HEK293 (cell line): ENCODE results near the gene SERF2.
"Not testable (repeated sequence)": the region's sequence is repeated elsewhere in the genome, so short reads cannot be mapped to it uniquely, and the experiment has no call there.

Experiments used
- CTCF ChIA-PET: fragments of 350-600 bp; formaldehyde crosslinking; extraction: SDS; loops from one replicate; lab custom pipeline; 2021; ENCODE audit warnings: antibody characterized with exemption; lab: Yijun Ruan, JAX
- POLR2A ChIA-PET: fragments of 300-600 bp; formaldehyde crosslinking; extraction: SDS; loops from one replicate; lab custom pipeline; 2020; ENCODE audit warnings: antibody characterized with exemption, inconsistent platforms; lab: Yijun Ruan, JAX
- H3K27ac ChIP-seq: fragments of 200-500 bp; sonication (Bioruptor generic); 2 replicates; pipeline ENCODE4 v1.5.1; 2014; ENCODE audit warnings: low read depth, low read length, control low read depth, inconsistent platforms; ENCODE audit errors: extremely low read depth
- H3K36me3 ChIP-seq, 2 experiments: fragments of 200-500 bp in 1 of 2; sonication (Bioruptor generic) in 1 of 2; 1 replicate in 1 of 2; 2 replicates in 1 of 2; pipeline ENCODE4 v1.5.1; 2014 to 2017; ENCODE audit warnings: inconsistent platforms in 2 of 2, low read length in 2 of 2; ENCODE audit not compliant: control insufficient read depth in 2 of 2, insufficient read depth in 1 of 2
- H3K4me1 ChIP-seq: fragments of 200-500 bp; sonication (Bioruptor generic); 2 replicates; pipeline ENCODE4 v1.5.1; 2014; ENCODE audit warnings: mild to moderate bottlenecking, low read length, inconsistent platforms; ENCODE audit not compliant: control insufficient read depth, insufficient read depth
- H3K4me3 ChIP-seq: 2 replicates; pipeline ENCODE4 v1.5.1; 2011; ENCODE audit warnings: low read depth, mild to moderate bottlenecking, control low read depth, low read length, moderate library complexity
- H3K9me3 ChIP-seq: fragments of 200-500 bp; sonication (Bioruptor generic); 2 replicates; pipeline ENCODE4 v1.5.1; 2014; ENCODE audit warnings: low read depth, low read length, inconsistent platforms; ENCODE audit not compliant: control insufficient read depth, insufficient read depth
- HOXC10 ChIP-seq: sonication (generic); formaldehyde crosslinking; IDR thresholded peaks from 2 replicates; pipeline ENCODE4 v1.8.1; 2023; ENCODE audit warnings: mild to moderate bottlenecking, missing genetic modification reagents
- REST ChIP-seq: fragments of 450-650 bp; formaldehyde crosslinking; IDR thresholded peaks from 2 replicates; pipeline ENCODE4 v1.5.1; 2016; ENCODE audit warnings: missing biosample characterization, missing genetic modification characterization
- SP7 ChIP-seq: fragments of 450-650 bp; formaldehyde crosslinking; IDR thresholded peaks from 2 replicates; pipeline ENCODE4 v1.5.1; 2016; ENCODE audit warnings: missing biosample characterization, missing genetic modification characterization
- TSHZ1 ChIP-seq: fragments of 450-650 bp; formaldehyde crosslinking; IDR thresholded peaks from 2 replicates; pipeline ENCODE4 v1.5.1; 2016; ENCODE audit warnings: missing biosample characterization, missing genetic modification characterization, borderline replicate concordance
- ZNF121 ChIP-seq: fragments of 450-650 bp; formaldehyde crosslinking; IDR thresholded peaks from 2 replicates; pipeline ENCODE4 v1.5.1; 2016; ENCODE audit warnings: missing biosample characterization, missing genetic modification characterization
- ZNF292 ChIP-seq: fragments of 450-650 bp; formaldehyde crosslinking; IDR thresholded peaks from 2 replicates; pipeline ENCODE4 v1.5.1; 2016; ENCODE audit warnings: low read depth, missing biosample characterization, missing genetic modification characterization, borderline replicate concordance
- ZNF362 ChIP-seq: fragments of 450-650 bp; formaldehyde crosslinking; IDR thresholded peaks from 2 replicates; pipeline ENCODE4 v1.5.1; 2016; ENCODE audit warnings: missing biosample characterization, missing genetic modification characterization
- ZNF394 ChIP-seq: fragments of 450-650 bp; formaldehyde crosslinking; IDR thresholded peaks from 2 replicates; pipeline ENCODE4 v1.5.1; 2016; ENCODE audit warnings: missing biosample characterization, missing genetic modification characterization, mild to moderate bottlenecking, moderate library complexity, borderline replicate concordance
- ZNF792 ChIP-seq: fragments of 450-650 bp; formaldehyde crosslinking; IDR thresholded peaks from 2 replicates; pipeline ENCODE4 v1.5.1; 2016; ENCODE audit warnings: missing biosample characterization, missing genetic modification characterization

Gene SERF2

GRCh38 chr15:43808435-43808950 lies 16.4 kb downstream of the SERF2 start:
- no peak overlapping the region for H3K27ac ChIP-seq
- TF ChIP-seq HOXC10 (CRISPR knock-in tag) (no peak), ZNF394 (tag by site-specific recombination) (no peak)
- ChIA-PET CTCF (no interaction called here), POLR2A (interaction anchor here (1.6 kb wide), 1 partner anchor 16 kb away, joined by 4 read pairs; the partner anchor contains the start of gene MFAP1)
- H3K4me3 ChIP-seq: no peak overlapping the region
- H3K4me1 ChIP-seq: no peaks in the 10 kb centered on the region
- H3K9me3 ChIP-seq: no peaks in the 10 kb centered on the region
- peaks cover 42 to 87% of the 10 kb centered on the region in 2 experiments for H3K36me3 ChIP-seq

GRCh38 chr15:43808960-43809678 lies 17.0 kb downstream of the SERF2 start:
- CTCF ChIA-PET: interaction anchor here (0.6 kb wide), 1 partner anchor 25 kb away, joined by 4 read pairs; no protein-coding TSS in a partner anchor
- Histone ChIP-seq H3K36me3 (peaks cover 45 to 91% of the 10 kb centered on the region in 2 experiments), H3K9me3 (no peaks in the 10 kb centered on the region), H3K27ac (no peak overlapping the region), H3K4me3 (no peak overlapping the region), H3K4me1 (no peaks in the 10 kb centered on the region)
- TF ChIP-seq ZNF292 (no peak), ZNF362 (tag by site-specific recombination) (peak; percentile 53; the same call in 1 of the 2 replicates)
- POLR2A ChIA-PET: interaction anchor here (0.6 to 1.6 kb wide), 3 partner anchors 9 to 768 kb away, joined by 4 to 6 read pairs (median 5); partner anchors contain the start of genes HYPK, MFAP1 and SERINC4

- POLR2A ChIA-PET: not testable (repeated sequence)
Observed at GRCh38 chr15:43815064-43815463, 22.9 kb downstream of the SERF2 start.

GRCh38 chr15:43821505-43821904 lies 29.4 kb downstream of the SERF2 start:
- POLR2A ChIA-PET: interaction anchor here (0.9 to 1.0 kb wide), 3 partner anchors 10 to 21 kb away, joined by 3 to 4 read pairs (median 3); partner anchors contain the start of gene HYPK
- TF ChIP-seq SP7 (no peak), TSHZ1 (no peak), REST (tag by site-specific recombination) (no peak), ZNF792 (tag by site-specific recombination) (no peak)
- Histone ChIP-seq H3K4me3 (no peak overlapping the region), H3K4me1 (0 out of 2 replicates have a peak, but pooled peaks cover 4% of the 10 kb centered on the region), H3K9me3 (no peaks in the 10 kb centered on the region), H3K36me3 (peaks cover 11 to 25% of the 10 kb centered on the region in 2 experiments; a peak in 2 of 3 replicates), H3K27ac (no peak overlapping the region)
- CTCF ChIA-PET: no interaction called here

More at GRCh38 chr15:43815064-43815463, 22.9 kb downstream of the SERF2 start:
- peaks cover 47 to 70% of the 10 kb centered on the region in 2 experiments for H3K36me3 ChIP-seq
- TF ChIP-seq ZNF121 (tag by site-specific recombination): 0 out of 2 replicates have a peak, but pooled peaks have one; percentile 40
- CTCF ChIA-PET, H3K27ac ChIP-seq, H3K9me3 ChIP-seq, H3K4me3 ChIP-seq, H3K4me1 ChIP-seq: not testable (repeated sequence)
